Ovary (tissue), 9 donors: ENCODE measurements around the gene YAE1. TPM values are rescaled to one million over a fixed set of nuclear protein-coding genes. Genes with fewer than 3 reads are reported as not detected.

Experiments used
- DNase-seq, 5 donors: peaks; one replicate each; pipeline ENCODE4 v3.0.0-alpha.2; 2019 to 2020
- H3K27ac ChIP-seq, 2 donors: fragments of 200-600 bp; one replicate each; pipeline versions ENCODE4 v1.5.1 to v1.8.0; 2019 to 2022
- H3K27me3 ChIP-seq: fragments of 200-600 bp; one replicate; pipeline ENCODE4 v1.8.0; 2022
- H3K36me3 ChIP-seq: fragments of 200-600 bp; sonication (generic); one replicate; pipeline ENCODE4 v1.5.1; 2019
- H3K4me1 ChIP-seq: one replicate; pipeline ENCODE4 v1.8.1; 2013; ENCODE audit warnings: mild to moderate bottlenecking, moderate library complexity; ENCODE audit not compliant: insufficient read depth
- H3K4me3 ChIP-seq: fragments of 200-600 bp; sonication (generic); one replicate; pipeline ENCODE4 v1.5.1; 2017
- H3K9me3 ChIP-seq, 2 donors: fragments of 200-600 bp in 1 of 2; sonication (generic) in 1 of 2; one replicate each; pipeline versions ENCODE4 v1.5.1 to v1.8.1; 2013 to 2019; ENCODE audit warnings: mild to moderate bottlenecking in 1 of 2, moderate library complexity in 1 of 2
- EP300 ChIP-seq: sonication (generic); formaldehyde crosslinking; IDR thresholded peaks from one replicate; pipeline ENCODE4 v1.6.1; 2017; ENCODE audit warnings: antibody characterized with exemption
- POLR2A ChIP-seq: fragments of 450-650 bp; IDR thresholded peaks from one replicate; pipeline ENCODE4 v1.6.1; 2017; ENCODE audit warnings: antibody characterized with exemption, mild to moderate bottlenecking, moderate library complexity
- WGBS, 3 donors: extraction: QIAGEN DNeasy Blood & Tissue Kit in 1 of 3; methylation state at CpG; one replicate each; pipeline versions ENCODE4 v1.1.5 to v1.1.7; 2013 to 2017; 5-methylcytosine and 5-hydroxymethylcytosine counted together
- intact Hi-C, 4 donors: fragments of 100-400 bp; cut with DNase I; formaldehyde crosslinking; loops; one replicate each; pipeline versions ENCODE4 v1.11.0 to v1.15.1; 2022 to 2023
- polyA plus RNA-seq, 2 donors: library from polyadenylated mRNA; stranded (reverse); fragments of 200-250 nt in 1 of 2; fragments of 350-450 nt in 1 of 2; fragmentation: Illumina TruSeq in 1 of 2; extraction: RNeasy Lipid Tissue Mini Kit (QIAGEN cat#74804) in 1 of 2; gene quantifications; one replicate each; pipeline ENCODE4 v1.2.3, GENCODE V29; 2013 to 2014
- total RNA-seq, 7 donors: library from RNA; depleted of rRNA in 2 of 7; stranded (reverse); fragments of >200 nt in 2 of 7; fragmentation: NEBNext Ultra II Directional in 3 of 7; extraction: Animal tissue kit (Norgen Biotek cat#: 25700) in 3 of 7; gene quantifications; one replicate each; pipeline versions ENCODE4 v1.1.0 to v1.2.4, GENCODE V29; 2016 to 2023
- TF ChIP-seq, protein P1 (sequence below), 3 donors: fragments of 450-650 bp in 2 of 3; fragments of 200-600 bp in 1 of 3; IDR thresholded peaks; one replicate each; pipeline versions ENCODE4 v1.5.1 to v1.8.0; 2016 to 2022; ENCODE audit warnings: antibody characterized with exemption in 3 of 3, mild to moderate bottlenecking in 1 of 3
- donor health status: DM: no; HTN: no; CAD: no; lungs with moderate emphysema.
- donor health status: DM: no; HTN: no; CAD: no.
- donor health status: Bipolar disorder and iron deficiency.
- donor health status: DM: yes; HTN: yes; CAD: no.
- donor health status: DM: no; HTN: no; CAD: no.
- donor health status: DM: yes; HTN: yes; CAD: no.

The YAE1 gene
- total and polyA plus RNA-seq, 9 donors: 21.0 to 33.6 (median 28.5) TPM

DNA sequence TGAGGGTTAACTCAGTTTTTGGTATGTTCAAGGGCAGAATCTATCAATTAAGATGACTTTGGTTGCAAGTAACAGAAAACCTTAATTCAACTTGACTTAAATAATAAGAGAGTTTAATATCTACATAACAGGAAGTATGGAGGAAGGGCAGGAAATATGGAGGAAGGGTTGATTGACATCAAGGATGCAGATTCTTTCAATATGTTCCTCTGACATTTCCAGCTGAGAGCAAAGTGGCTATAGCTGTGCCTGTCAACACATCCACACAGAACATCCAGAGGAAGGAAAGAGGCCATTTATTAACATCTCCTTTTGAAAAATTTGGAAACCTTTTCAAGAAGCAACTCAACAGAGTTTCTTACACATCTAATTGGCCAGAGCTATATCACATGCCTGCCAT, 37.7 kb downstream of the YAE1 start:
- no peaks in the 10 kb centered on the region for H3K9me3 ChIP-seq
- no peaks in the 10 kb centered on the region for H3K4me1 ChIP-seq
- no peaks in the 10 kb centered on the region for H3K27me3 ChIP-seq
- H3K36me3 ChIP-seq: no peaks in the 10 kb centered on the region
- intact Hi-C loops: no loop called here
- TF ChIP-seq POLR2A (no peak), EP300 (no peak)
- TF ChIP-seq, protein P1, sequence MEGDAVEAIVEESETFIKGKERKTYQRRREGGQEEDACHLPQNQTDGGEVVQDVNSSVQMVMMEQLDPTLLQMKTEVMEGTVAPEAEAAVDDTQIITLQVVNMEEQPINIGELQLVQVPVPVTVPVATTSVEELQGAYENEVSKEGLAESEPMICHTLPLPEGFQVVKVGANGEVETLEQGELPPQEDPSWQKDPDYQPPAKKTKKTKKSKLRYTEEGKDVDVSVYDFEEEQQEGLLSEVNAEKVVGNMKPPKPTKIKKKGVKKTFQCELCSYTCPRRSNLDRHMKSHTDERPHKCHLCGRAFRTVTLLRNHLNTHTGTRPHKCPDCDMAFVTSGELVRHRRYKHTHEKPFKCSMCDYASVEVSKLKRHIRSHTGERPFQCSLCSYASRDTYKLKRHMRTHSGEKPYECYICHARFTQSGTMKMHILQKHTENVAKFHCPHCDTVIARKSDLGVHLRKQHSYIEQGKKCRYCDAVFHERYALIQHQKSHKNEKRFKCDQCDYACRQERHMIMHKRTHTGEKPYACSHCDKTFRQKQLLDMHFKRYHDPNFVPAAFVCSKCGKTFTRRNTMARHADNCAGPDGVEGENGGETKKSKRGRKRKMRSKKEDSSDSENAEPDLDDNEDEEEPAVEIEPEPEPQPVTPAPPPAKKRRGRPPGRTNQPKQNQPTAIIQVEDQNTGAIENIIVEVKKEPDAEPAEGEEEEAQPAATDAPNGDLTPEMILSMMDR (IDR thresholded peaks at IDR 0.05): no peak
- no peak overlapping the region for H3K4me3 ChIP-seq
- H3K27ac ChIP-seq: no peak overlapping the region
- no peak for DNase-seq

DNA sequence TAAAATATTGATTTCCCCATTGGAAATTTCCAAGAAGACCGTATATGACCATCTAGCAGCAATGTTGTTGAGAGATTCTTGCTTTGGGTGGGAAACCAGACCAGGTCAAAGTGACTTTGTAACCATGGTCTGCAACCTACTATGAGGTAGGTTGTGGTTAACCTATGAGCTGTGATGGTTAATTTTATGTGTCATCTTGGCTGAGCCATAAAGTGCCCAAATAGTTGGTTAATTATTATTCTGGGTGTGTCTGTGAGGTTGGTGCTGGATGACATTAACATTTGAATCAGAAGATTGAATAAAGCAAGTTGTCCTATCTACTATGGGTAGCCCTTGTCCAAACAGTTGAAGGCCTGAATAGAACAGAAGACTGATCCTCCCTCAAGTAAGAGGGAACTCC, 38.9 kb downstream of the YAE1 start:
- DNase-seq: no peak
- H3K4me1 ChIP-seq: no peaks in the 10 kb centered on the region
- WGBS, 3 donors: 92 to 100% (median 97%) methylated on average over 1 of the region's 1 CpG
- no peaks in the 10 kb centered on the region for H3K27me3 ChIP-seq
- intact Hi-C loops: no loop called here
- TF ChIP-seq POLR2A: no peak
- TF ChIP-seq, protein P1 (IDR thresholded peaks at IDR 0.05): no peak
- no peak for TF ChIP-seq EP300
- H3K27ac ChIP-seq: no peak overlapping the region
- no peaks in the 10 kb centered on the region for H3K36me3 ChIP-seq
- no peaks in the 10 kb centered on the region for H3K9me3 ChIP-seq
- H3K4me3 ChIP-seq: no peak overlapping the region

DNA sequence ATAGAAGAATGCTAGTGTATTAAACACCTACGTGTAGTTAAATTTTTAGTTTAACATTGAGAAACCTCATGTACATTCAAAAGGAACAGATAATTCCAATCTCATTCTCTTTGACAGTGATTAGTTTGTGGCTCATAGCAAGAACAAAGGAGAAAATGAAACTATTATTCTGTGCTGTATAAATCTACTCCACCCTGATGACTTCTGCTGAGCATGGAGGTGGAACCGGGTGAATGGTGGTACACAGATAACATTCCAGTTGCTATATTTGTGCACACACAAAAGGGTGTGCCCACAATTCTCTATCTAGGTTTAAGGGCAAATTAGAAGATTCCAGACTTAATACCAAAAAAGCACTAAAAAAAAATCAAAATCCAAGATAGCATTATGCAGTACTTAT, 40.1 kb downstream of the YAE1 start:
- no peak overlapping the region for H3K4me3 ChIP-seq
- H3K36me3 ChIP-seq: no peaks in the 10 kb centered on the region
- intact Hi-C loops: no loop called here
- no peaks in the 10 kb centered on the region for H3K4me1 ChIP-seq
- TF ChIP-seq, protein P1 (IDR thresholded peaks at IDR 0.05): no peak
- TF ChIP-seq EP300: no peak
- no peak for TF ChIP-seq POLR2A
- WGBS, 3 donors: 82 to 87% (median 86%) methylated on average over 2 of the region's 2 CpGs
- H3K9me3 ChIP-seq: no peaks in the 10 kb centered on the region
- no peak overlapping the region for H3K27ac ChIP-seq
- no peaks in the 10 kb centered on the region for H3K27me3 ChIP-seq
- no peak for DNase-seq

DNA sequence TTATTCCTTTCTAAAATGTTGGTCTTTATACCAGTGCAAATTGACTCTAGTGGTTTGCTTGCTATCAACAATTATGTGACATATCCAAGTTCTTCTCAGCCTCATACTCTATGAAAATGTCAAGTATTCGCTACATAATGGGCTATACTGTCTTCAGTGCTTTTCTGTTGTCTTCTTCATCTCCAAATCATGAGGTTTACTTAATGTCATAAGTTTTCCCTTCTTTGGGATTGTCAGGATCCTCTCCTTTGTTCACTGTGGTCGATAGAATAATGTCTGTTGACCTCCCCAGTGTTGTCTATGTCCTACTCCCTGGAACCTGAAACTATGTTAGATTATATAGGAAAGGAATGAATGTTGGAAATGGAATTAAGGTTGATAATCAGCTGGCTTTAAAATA, 40.7 kb downstream of the YAE1 start:
- intact Hi-C loops: no loop called here
- H3K27me3 ChIP-seq: no peaks in the 10 kb centered on the region
- H3K4me3 ChIP-seq: no peak overlapping the region
- H3K36me3 ChIP-seq: no peaks in the 10 kb centered on the region
- H3K4me1 ChIP-seq: no peaks in the 10 kb centered on the region
- TF ChIP-seq, protein P1 (IDR thresholded peaks at IDR 0.05): no peak
- no peak for TF ChIP-seq EP300
- no peak for TF ChIP-seq POLR2A
- 91 to 96% (median 94%) methylated on average over 2 of the region's 2 CpGs for WGBS, 3 donors
- DNase-seq: no peak
- H3K9me3 ChIP-seq: no peaks in the 10 kb centered on the region
- H3K27ac ChIP-seq: no peak overlapping the region

DNA sequence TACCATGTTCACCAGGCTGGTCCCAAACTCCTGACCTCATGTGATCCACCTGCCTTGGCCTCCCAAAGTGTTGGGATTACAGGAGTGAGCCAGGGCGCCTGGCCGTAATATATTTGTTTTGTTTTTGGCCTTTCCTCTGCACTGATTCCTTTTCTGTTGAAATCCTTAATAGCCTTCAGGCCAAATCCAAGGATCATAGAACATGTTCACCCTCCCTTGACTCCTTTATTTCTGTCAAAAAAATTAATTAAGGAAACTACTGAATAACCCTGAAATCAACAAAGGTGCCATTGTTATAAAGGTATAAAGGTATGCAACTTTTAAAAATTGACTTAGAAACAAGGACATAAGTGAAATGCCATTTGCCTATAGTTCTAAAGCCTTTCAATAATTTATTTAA, 41.7 kb downstream of the YAE1 start:
- intact Hi-C loops: no loop called here
- Histone ChIP-seq H3K36me3 (no peaks in the 10 kb centered on the region), H3K27ac (no peak overlapping the region), H3K4me1 (no peaks in the 10 kb centered on the region), H3K4me3 (no peak overlapping the region), H3K9me3 (no peaks in the 10 kb centered on the region), H3K27me3 (no peaks in the 10 kb centered on the region)
- DNase-seq: no peak
- no peak for TF ChIP-seq EP300
- TF ChIP-seq, protein P1 (IDR thresholded peaks at IDR 0.05): no peak
- no peak for TF ChIP-seq POLR2A
- 92 to 94% (median 93%) methylated on average over 2 of the region's 2 CpGs for WGBS, 3 donors
